HG03060 (cell line): ENCODE measurements around the gene PEA15.

Experiments used
- ATAC-seq: cut with Tn5 transposase; IDR thresholded peaks from one replicate; pipeline ENCODE4 v1.9.1; 2021; ENCODE audit warnings: low read depth, moderate number of reproducible peaks; ENCODE audit not compliant: unreplicated experiment

PEA15 gene

DNA sequence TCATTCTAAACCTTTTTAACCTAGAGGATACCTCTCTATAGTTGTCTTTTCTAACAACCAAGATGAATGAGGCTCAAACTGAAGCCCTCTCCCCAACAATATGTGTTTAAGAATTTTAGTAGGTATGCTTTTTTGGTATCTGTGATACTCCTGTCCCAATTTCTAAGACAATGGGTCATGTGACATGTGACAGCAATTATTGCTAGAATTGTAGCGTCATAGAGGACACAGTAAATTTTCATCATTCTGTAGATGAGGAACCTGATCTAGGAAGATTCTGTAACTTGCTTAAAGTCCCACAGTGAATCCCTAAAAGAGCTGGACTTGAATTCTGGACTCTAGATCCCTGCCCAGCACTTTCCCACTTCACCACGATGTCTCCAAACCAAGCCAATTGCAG is 26.5 kb upstream of the PEA15 start:
- ATAC-seq: no peak

- no peak for ATAC-seq
Observed at GRCh38 chr1:160179336-160179735, 25.8 kb upstream of the PEA15 start.

DNA sequence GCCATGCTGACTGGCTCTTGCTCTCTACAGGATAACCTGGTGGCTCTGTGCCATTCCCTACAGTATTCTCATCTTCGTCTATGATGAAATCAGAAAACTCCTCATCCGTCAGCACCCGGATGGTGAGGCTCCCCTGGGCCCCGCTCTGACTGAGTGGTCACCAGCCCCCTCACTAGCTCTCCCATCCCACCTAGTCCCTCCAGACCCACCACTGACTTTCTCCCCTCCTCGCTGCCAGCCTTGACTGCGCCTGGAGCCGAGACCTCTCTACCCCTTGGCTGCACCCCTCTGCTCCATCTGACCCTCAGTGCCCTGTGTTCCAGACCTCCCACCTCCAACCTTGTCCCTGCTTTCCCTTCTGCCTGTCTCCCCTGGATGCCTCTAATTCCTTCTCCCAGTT is 18.9 kb upstream of the PEA15 start:
- no peak for ATAC-seq

DNA sequence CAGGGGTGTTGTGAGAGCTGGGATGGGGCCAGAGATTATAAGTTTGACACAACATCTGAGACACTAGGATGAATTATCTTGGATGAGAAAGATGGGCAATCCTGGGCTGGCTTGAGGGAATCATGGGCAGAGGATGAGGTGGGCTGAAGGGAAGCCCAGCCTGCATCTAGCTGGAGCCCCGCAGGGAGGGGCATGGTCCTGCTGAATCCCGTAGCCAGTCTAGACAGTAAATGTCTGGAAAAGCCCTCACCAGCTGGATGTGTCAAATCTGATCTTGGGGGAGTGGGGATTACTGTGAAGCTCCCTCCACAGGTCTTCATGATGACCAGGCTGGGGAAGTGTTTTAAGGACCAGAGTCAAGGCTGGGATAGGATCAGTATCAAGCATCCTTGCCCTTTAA is 18.5 kb upstream of the PEA15 start:
- no peak for ATAC-seq

GRCh38 chr1:160187407-160187806 is 17.8 kb upstream of the PEA15 start:
- no peak for ATAC-seq

DNA sequence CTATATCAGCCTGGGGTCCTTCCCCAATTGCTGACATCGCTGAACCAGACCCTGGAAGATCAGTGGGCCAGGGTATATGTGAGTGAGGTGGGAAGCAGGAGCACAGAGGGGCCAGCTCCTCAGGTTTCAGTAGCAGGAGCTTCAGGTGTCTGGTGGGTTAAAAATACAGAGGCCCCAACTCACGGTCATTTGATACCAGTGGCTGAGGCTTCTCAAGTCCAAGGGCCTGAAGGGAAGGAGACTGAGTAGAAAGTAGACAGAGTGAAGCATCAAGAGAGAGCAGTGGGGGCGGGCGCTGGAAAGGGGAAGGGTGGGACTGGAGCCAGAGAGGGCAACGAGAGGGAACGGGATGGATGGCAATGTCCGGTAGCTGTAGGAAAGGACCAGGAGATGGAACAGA is 16.8 kb upstream of the PEA15 start:
- no peak for ATAC-seq

DNA sequence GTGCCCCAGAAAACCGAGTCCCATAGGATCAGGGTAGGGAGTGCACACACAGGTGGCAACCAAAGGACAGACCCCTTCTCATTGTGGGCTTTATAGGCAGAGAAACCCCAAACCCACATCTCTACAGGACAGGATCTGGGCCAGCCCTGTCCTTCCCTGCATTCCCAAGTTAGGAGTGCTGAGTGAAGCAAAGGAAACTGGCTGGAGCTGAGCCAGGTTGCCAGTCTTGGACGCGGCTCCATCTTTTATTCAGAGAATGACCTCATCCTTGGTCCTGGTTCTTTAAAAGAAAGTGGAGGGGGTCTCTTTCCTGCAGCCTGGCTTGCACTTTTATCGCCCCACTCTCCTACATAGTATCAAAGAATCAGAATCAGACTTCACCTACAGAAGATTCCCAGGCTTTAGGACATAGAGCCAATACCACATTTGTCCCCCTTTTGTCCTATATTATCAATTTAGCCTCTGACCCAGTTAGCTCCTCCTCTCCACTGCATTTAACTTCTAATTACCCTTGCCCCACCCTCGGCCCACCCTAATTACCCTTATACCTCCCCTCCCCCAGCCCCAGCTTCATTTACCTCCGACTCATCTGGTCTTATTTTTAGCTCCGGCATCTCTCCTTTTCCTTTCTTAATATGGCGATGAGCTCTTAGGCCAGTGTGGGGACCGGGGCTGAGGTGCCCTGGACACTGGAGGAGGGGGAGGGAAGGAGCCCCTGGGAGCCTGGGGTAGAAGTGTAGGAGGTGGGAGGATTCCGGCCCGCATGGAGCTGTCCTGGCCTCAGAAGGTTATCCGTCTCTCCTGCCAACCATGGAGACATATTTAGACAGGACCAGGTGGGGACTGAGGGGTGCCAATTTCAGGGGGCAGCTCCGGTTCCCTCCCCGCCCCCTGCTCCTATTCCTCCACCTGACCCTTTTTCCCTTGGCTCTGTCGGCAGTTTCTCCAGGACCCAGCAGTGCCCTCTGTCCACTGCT is 15.2 kb upstream of the PEA15 start, which contains the start of gene CASQ1:
TSS of gene CASQ1 (plus strand) at position 927 of the 977 bp plus-strand sequence. CDS start 177 bp downstream, outside the sequence.
- ATAC-seq: no peak

- ATAC-seq: no peak
Observed at GRCh38 chr1:160191756-160192155, 13.4 kb upstream of the PEA15 start.

DNA sequence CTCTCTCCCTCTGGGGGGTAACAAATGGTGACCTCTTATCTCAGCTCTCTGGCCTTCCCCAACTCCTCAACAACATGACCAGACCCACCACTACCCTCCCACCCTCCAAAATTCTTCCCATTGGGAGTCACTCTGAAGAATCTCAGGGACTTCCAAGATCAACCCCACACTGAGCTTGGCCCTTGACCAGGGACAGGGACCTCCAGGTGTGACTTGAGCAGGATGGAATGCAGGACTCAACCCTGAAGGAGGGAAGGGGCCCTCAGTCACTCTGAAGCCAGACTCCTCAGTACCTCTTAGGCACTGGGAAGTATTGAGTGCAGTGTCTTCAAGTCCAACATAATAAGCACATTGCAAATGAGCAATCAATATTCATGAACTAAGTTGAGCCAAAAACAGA is 12.9 kb upstream of the PEA15 start:
- no peak for ATAC-seq

GRCh38 chr1:160193091-160193819 is 11.9 kb upstream of the PEA15 start:
- no peak for ATAC-seq

- no peak for ATAC-seq
Observed at GRCh38 chr1:160193832-160194736, 11.1 kb upstream of the PEA15 start.

DNA sequence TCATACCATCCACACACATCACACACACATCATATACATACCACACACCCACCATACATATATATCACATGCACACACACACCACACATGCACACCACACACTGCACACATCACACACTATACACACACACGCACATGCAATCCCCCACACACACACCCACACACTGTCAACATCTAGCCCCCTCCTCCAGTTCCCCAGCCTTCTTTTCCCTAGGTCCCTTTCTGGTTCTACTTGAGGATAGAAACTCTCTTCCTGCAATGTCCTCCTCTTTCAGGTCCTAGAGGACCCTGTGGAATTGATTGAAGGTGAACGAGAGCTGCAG is 10.5 kb upstream of the PEA15 start:
- ATAC-seq: no peak

GRCh38 chr1:160196143-160196542 is 9.0 kb upstream of the PEA15 start:
- no peak for ATAC-seq

DNA sequence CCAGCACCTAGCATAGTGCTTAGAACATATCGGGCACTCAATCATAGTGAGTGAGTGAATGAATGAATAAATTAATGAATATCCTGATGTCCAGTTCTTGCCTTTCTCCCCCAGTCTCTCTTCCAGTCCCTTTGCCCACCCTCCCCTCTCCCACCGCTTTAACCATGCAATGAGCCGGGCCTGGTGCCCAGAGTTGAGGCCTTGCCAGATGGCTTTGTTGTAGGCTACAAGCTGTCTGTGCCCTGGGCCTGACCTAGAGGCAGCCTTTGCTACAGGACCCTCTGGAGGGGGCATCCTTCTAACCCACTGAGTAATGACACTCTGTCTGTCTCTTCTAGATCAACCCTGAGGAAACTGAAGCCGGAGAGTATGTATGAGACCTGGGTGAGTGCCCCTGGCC is 8.0 kb upstream of the PEA15 start:
- no peak for ATAC-seq

- no peak for ATAC-seq
Observed at GRCh38 chr1:160200786-160201185, 4.4 kb upstream of the PEA15 start.

- peak; percentile 64 for ATAC-seq
Observed at GRCh38 chr1:160204526-160205241, 500 bp upstream of the PEA15 start.

DNA sequence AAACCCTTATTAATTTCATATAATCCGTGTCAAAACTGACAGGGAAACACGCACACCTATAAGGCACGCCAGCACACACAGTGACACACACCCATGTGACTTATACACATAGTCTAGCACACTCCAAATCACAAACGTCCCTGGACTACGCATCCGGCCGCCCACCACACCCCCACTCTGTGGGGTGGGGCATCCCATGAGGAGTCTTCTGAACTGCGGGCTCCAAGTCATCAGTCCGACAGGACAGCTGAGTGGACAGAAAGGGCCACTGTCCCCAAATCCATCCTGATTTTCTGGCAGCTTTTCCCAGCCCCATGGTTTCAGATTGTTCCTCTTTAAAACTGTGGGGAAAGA is 829 bp downstream of the PEA15 start:
- ATAC-seq: no peak

DNA sequence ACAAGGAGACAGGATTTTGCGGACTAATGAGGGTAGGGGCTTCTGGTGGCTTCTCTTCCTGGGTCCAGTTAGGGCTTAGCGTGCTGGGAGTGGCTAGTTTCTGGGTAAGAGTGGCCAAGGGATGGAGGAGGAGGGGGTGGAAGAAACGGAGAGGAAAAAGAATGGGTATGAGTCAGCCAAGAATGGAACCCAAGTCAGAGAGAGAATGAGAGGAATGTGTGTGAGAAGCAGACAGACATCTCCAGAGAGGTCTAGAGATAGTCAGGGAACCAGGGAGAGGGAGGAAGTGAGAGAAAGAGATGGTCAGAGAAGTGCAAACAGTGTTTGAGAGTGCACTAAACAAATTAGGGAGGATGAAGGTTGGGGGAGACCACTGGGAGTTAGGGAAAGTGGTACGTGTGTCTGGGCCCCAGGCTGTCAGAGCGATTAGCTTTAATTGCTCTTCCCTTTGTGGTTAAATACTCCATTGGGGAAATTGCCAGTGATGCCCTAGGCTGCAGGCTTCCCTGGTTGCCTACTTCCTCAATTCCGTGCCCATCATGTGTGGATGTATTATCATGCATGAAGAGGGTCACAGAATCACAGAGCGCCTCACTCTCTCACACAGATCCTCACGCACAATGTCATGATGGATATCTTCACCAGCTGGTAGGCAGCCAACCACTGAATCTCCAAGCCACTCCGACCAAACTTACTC is 1.4 kb downstream of the PEA15 start:
- no peak for ATAC-seq

DNA sequence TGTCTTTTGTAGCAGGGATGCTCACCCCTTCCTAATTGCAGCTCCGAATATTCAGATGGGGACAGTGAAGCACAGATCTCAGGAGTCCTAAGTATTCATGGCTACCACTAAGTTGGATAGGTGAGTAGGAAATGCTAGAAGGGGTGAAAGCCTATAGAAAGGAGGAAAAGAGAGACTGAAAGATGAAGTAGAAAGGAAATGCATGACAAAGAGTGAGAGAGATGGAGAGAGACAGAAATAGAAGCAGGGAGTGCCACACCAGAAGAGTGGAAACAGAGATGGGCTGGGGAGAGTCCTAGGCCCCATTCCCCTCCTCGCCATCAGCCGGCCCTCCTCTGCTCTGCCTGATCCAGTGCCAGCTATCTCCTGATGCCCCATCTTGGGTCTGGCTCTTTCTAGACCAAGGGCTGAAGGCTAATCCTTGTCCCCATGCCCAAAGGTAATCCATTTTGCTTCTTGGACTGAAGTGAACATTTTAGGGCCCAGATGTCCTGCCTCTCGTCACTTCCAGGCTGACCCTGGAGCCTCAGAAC is 2.0 kb downstream of the PEA15 start:
- no peak for ATAC-seq
